ENCODE results near the gene TCERG1L. TPM values are rescaled to one million over a fixed set of nuclear protein-coding genes. Genes with fewer than 3 reads are reported as not detected.
A peak's percentile ranks its signal among the peaks of the same experiment; 100 is the strongest.
"Not testable (repeated sequence)": the region's sequence is repeated elsewhere in the genome, so short reads cannot be mapped to it uniquely, and the experiment has no call there.

The TCERG1L gene
- total RNA-seq, 1 donor from 2014 or later = 1.6 TPM

GRCh38 chr10:131121511-131122035, 189.9 kb downstream of the TCERG1L start:
- no peak for DNase-seq

- no peak for DNase-seq
These were observed 191.7 kb downstream of the TCERG1L start for GRCh38 chr10:131119626-131120355.

- DNase-seq = no peak
These were observed 193.9 kb downstream of the TCERG1L start for GRCh38 chr10:131117416-131118212.

- DNase-seq = no peak
These were observed 194.5 kb downstream of the TCERG1L start for GRCh38 chr10:131116991-131117375.

GRCh38 chr10:131116216-131116990, 195.1 kb downstream of the TCERG1L start:
- no peak for DNase-seq

- DNase-seq = no peak
These were observed 195.7 kb downstream of the TCERG1L start for GRCh38 chr10:131115801-131116200.

GRCh38 chr10:131115321-131115720, 196.2 kb downstream of the TCERG1L start:
- no peak for DNase-seq

- no peak for DNase-seq
These were observed 196.7 kb downstream of the TCERG1L start for GRCh38 chr10:131114846-131115245.

GRCh38 chr10:131113709-131114291, 197.7 kb downstream of the TCERG1L start:
- no peak for DNase-seq

GRCh38 chr10:131113165-131113564, 198.4 kb downstream of the TCERG1L start:
- no peak for DNase-seq

- no peak for DNase-seq
These were observed 198.8 kb downstream of the TCERG1L start for GRCh38 chr10:131112691-131113090.

GRCh38 chr10:131111471-131112080, 199.9 kb downstream of the TCERG1L start:
- DNase-seq = no peak

GRCh38 chr10:131111007-131111406, 200.5 kb downstream of the TCERG1L start:
- no peak for DNase-seq

GRCh38 chr10:131110241-131110783, 201.2 kb downstream of the TCERG1L start:
- DNase-seq = no peak

- peak; percentile 67 for DNase-seq
These were observed 201.8 kb downstream of the TCERG1L start for GRCh38 chr10:131109726-131110125.

- DNase-seq = no peak
These were observed 202.2 kb downstream of the TCERG1L start for GRCh38 chr10:131109291-131109690.

- DNase-seq = no peak
These were observed 203.6 kb downstream of the TCERG1L start for GRCh38 chr10:131107970-131108369.

GRCh38 chr10:131102676-131103075, 208.8 kb downstream of the TCERG1L start:
- peak; percentile 7 for DNase-seq

GRCh38 chr10:131102147-131102546, 209.4 kb downstream of the TCERG1L start:
- no peak for DNase-seq

- DNase-seq = not testable (repeated sequence)
These were observed 210.8 kb downstream of the TCERG1L start for GRCh38 chr10:131100418-131101410.
